Stimulated activated CD8-positive, alpha-beta memory T cell treated with anti-CD3 and anti-CD28 coated beads, Interleukin-12 subunit alpha, Interleukin-12 subunit beta, amount 100 ng/mL, for 4 hours (primary cell): ENCODE measurements around the gene HIGD1C.
A peak's percentile ranks its signal among the peaks of the same experiment; 100 is the strongest.
"Not testable (repeated sequence)": the region's sequence is repeated elsewhere in the genome, so short reads cannot be mapped to it uniquely, and the experiment has no call there.

ENCODE experiments used
- DNase-seq: peaks from one replicate; pipeline ENCODE4 v3.0.0-alpha.2; 2020; ENCODE audit warnings: low read depth

Gene HIGD1C

DNA sequence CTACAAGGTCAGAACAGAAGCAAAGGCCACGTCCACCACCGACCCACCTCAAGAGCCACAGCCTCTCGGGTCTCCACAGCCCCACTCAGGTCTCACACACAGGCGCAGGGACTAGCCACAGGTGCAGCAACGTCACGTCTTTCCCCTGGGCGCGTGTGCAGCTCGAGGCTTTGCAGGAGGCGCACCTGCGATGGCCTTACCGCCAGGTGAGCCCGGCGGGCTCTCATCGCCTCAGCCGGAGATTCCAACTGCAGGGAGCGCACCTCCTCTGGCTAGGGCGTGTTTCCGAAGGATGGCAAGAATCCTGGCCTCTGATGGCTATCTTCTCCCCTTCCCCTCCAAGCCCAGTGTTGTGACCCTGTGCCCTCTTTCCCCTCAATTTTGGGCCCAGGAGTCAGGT lies at the start of gene HIGD1C:
TSS of gene HIGD1C (plus strand) at position 35 of the 400 bp plus-strand sequence. CDS start 1,455 bp downstream, outside the sequence.
- DNase-seq: no peak

DNA sequence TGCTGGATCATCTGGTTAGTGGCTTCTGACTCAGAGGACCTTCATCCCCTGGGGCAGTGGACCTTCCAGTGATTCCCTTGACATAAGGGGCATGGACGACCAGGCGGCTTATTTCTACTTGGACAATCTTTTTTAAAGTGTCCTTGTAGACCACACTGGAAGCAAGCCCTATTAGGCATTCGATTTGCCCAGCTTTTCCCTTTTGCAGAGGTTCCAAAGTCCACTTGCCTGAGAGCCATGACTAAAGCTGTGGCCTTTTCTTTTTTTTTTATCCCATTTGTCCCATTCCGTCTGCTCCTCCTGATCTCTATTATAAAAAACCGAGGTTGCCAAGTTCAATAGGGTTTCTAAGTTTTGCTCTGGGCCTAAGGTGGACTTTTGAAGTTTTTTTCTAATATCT lies 43.9 kb upstream of the HIGD1C start:
- DNase-seq: not testable (repeated sequence)

DNA sequence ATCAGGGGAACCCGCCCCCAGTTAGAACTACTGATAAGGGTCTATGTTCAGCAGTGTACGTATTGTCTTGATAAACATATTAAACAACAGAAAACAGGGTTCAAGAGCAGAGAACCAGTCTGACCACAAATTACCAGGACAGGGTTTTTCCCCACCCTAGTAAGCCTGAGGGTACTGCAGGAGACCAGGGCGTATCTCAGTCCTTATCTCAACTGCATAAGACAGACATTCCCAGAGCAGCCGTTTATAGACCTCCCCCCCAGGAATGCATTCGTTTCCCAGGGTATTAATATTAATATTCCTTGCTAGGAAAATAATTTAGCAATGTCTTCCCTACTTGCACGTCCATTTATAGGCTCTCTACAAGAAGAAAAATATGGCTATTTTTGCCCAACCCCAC lies 40.0 kb upstream of the HIGD1C start:
- DNase-seq: not testable (repeated sequence)

DNA sequence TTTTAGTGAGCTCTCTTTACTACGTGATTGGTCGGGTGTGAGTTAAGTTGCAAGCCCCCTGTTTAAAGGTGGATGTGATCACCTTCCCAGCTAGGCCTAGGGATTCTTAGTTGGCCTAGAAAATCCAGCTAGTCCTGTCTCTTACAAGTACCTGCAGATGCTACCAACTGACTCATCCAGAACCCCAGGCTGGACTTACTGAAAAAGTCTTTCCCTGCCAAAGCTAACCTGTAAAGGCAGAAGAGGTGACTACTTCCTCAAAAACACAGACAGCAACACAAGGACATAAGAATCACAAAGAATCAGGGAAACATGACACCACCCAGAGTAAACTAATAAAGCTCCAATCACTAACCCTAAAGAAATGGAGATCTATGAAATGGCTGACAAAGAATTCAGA lies 39.1 kb upstream of the HIGD1C start:
- DNase-seq: no peak

DNA sequence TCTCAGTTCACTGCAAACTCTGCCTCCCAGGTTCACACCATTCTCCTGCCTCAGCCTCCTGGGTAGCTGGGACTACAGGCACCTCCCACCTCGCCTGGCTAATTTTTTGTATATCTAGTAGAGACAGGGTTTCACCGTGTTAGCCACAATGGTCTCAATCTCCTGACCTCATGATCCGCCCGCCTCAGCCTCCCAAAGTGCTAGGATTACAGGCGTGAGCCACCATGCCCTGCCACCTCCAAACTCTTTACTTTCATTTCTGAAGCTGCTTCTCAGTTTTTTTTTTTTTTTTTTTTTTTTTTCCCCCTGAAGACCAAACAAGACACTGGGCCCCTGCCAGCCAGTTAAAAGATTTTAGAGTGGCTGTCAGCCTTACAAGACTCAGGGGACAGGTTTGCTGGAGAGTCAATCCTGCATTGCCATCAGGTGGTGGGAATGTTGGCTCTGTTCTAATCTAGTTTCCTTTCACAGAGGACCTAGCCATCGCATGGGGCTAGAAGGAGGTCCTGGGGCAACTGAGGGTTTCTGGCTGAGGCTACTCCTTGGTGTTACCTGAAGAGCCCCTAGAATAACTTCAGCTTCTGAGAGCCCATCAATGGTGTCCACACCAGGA lies 37.4 kb upstream of the HIGD1C start:
- no peak for DNase-seq

DNA sequence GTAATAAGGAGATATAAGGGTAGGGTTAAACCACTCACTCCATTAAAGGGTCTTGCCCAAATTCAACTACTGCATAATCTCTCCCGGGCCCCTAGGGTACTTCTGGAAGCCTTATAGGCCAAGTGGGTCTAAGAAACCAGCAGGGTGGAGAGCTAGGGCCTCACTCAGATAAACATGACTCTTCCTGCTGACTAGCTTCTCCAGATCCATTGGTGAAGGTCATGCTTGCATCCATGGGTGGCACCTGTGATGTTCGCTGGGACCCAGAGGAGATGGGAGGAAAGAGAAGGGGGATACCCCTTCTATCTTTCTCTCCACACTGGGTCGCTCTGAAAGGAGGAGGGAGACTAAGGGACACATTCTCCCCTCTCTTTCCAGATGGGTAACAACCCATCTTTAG lies 36.1 kb upstream of the HIGD1C start:
- no peak for DNase-seq

DNA sequence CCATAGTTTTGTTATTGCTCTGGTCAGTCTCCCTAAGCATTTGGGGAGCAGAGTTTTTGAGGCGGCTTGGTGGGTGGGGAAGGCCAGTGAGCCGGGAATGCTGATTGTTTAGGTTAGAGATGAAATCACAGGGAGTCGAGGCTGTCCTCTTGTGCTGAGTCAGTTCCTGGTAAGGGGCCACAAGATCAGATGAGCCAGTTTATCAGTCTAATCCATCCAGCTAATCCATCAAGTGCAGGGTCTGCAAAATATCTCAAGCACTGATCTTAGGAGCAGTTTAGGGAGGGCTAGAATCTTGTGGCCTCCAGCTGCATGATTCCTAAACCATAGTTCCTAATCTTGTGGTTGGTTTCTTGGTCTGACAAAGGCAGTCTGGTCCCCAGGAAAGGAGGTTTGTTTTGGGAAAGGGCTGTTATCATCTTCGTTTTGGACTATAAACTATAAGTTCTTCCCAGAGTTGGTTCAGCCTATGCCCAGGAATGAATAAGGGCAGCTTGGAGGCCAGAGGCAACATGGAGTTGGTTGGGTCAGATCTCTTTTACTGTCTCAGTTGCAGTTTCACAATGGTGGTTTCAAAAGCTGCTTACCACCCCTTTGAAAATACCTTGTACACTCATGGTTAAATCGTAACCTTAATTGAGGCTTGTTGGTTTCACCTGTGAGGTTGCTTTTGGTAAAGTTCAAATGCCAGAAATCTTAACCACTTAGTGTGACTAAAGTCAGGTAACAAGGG lies 33.6 kb upstream of the HIGD1C start:
- DNase-seq: no peak

DNA sequence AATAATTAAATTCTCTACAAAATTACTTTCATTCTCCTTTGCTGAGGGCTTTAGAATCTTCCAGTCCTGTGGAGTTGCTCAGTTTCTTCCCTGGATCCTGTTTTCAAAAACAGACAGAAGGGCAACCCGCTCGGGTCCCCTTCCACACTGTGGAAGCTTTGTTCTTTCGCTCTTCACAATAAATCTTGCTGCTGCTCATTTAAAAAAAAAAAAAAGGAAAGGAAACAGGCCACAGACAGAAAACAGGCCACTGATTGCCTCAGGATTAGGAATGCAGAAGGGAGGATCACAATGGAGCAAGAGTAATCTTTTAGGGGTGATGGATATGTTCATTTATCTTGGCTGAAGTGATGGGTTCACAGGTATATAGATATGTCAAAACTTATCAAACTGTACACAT lies 29.5 kb upstream of the HIGD1C start:
- no peak for DNase-seq

DNA sequence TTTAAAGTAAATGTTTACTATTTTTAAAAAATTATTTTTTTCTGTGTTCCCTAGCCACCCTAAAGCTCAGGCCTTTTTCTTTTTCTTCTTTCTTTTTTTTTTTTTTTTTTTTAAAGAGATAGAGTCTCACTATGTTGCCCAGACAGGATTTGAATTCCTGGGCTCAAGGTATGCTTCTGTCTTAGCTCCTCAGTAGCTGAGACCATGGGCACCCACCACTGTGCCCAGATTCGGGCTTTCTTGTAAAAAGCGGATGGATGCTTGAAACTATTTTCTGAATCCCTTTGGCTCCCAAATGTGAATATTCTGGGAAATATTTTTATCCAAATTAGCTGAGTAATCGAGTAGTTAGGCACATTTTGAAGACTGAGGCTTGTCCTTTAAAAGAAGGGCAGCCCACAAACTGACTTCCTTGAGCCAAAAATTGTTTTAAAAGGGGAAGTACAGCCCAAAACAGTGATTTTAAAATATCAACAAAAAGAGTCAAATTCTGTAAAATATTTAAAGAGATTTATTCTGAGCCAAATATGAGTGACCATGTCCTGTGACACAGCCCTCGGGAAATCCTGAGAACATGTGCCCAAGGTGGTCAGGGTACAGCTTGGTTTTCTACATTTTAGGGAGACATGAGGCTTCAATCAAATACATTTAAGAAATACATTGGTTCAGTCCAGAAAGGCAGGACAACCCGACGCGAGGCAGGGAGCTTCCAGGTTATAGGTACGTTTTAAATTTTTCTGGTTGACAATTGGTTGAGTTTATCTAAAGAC lies 28.8 kb upstream of the HIGD1C start:
- DNase-seq: no peak

DNA sequence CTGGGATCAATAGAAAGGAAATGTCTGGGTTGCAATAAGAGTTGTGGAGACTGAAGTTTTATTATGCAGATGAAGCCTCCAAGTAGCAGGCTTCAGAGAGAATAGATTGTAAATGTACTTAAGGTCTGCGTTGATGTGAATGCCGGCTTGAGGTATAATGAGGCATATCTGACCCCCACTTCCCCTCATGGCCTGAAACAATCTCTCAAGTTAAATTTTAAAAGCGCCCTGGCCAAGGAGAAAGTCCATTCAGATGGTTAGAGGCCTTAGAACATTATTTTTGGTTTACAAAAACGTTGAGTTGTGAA lies 28.3 kb upstream of the HIGD1C start:
- no peak for DNase-seq

DNA sequence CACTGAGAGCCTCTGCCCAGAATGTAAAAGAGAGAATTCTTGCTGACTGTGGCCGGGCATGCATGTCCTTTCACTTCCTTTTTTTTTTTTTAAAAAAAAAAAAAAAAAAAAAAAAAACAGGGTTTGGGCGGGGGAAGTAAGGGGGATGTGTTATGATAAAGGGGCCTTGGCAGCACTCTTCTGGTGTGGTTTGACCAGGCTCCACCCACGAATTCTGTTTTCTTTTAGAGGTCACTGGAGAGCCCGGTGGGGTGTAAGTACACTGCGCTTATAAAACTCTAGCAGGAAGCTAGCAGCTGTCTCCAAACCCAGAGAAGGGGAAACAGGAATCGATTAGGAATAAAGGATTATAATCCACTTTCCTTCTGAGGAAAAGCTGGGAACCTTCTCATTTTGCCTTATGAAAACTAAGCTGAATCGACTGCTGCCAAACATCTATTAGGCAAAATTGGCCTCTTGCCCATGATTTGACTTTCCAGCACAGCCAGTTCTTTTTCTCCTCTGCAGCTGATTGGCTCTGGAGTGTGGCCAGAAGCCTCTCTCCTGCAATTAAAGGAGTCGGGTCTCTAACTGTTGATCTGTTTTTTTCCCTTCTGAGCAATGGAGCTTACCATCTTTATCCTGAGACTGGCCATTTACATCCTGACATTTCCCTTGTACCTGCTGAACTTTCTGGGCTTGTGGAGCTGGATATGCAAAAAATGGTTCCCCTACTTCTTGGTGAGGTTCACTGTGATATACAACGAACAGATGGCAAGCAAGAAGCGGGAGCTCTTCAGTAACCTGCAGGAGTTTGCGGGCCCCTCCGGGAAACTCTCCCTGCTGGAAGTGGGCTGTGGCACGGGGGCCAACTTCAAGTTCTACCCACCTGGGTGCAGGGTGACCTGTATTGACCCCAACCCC lies 27.7 kb upstream of the HIGD1C start:
- DNase-seq: peak; percentile 11

DNA sequence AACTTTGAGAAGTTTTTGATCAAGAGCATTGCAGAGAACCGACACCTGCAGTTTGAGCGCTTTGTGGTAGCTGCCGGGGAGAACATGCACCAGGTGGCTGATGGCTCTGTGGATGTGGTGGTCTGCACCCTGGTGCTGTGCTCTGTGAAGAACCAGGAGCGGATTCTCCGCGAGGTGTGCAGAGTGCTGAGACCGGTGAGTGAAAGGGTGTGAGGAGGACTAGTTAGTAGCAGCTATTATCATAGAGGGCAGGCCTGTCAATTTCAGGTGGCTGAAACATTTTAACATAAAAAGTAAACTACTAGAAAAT lies 27.0 kb upstream of the HIGD1C start:
- no peak for DNase-seq

DNA sequence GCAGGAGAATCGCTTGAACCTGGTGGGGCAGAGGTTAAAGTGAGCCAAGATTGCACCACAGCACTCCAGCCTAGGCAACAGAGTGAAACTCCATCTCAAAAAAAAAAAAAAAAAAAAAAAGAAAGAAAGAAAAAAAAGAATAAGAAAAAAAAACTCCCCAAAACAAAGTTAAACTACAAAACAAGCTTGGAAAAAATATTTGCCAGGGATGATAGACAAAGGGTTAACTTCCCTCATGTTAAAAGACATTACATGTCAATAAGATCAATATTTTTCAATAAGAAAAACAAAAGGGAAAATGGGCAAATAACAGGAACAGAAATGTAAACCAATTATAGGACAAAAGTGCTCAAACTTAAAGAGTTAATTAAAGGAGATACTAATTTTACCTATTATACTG lies 26.4 kb upstream of the HIGD1C start:
- no peak for DNase-seq

DNA sequence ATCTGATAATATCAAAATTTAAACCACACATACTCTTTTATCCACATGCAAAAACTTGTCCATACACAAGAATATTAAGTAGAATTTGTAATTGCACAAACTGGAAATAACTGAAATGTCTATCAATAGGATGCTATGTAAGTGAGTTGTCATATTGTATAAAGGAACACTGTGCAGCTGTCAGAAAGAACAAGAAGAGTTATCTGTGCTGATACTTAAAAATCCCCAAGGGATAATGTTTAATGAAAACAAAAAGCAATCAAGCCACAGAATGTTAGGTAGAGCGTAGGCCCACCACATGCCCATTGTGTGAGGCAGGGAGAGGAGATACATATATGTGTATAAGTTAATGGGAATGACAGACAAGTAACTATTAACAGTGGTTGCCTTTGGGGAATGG lies 25.9 kb upstream of the HIGD1C start:
- DNase-seq: no peak

DNA sequence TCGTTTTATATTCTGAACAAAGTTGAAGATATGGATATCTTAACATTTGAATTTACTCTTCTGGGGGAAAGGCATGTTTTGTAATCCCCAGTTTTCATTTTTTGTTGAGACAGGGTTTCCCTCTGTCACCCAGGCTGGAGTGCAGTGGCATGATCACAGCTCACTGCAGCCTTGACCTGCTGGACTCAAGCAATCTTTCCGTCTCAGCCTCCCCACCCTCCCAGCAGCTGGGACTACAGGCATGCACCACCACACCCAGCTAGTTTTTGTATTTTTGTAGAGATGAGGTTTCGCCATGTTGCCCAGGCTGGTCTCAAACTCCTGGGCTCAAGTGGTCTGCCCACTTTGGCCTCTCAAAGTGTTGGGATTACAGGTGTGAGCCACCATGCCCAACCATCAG lies 25.4 kb upstream of the HIGD1C start:
- DNase-seq: not testable (repeated sequence)

DNA sequence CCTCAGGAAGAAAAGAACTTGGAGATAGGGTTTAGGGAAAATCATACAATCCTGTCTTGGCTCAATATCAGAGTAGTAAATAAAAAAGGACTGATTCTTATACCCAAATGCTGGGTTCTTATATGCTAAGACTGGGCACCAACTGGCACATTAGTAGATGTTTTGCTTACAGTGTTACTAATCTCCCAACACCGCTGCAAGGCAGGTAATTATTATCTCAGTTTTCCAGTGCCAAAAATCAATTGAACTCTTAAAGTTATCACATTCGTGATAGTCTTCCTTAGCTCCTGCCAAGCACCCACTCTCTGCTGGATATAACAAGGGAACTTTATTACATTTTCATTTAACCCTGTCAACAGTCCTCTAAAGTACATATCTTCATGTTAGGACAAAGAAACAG lies 25.0 kb upstream of the HIGD1C start:
- no peak for DNase-seq

DNA sequence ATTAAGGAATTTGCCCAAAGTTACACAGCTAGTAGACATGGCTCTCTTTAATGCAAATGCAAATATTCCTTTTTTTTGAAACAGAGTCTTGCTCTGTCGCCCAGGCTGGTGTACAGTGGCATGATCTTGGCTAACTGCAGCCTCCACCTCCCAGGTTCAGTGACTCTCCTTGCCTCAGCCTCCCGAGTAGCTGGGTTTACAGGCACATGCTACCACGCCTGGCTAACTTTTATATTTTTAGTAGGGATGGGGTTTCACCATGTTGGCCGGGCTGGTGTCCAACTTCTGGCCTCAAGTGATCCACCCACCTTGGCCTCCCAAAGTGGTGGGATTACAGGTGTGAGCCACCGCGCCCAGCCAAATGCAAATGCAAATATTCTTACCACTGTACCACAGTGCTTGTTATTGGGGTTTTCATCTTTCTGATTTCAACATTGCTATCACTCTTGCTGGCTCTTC lies 24.5 kb upstream of the HIGD1C start:
- DNase-seq: no peak

DNA sequence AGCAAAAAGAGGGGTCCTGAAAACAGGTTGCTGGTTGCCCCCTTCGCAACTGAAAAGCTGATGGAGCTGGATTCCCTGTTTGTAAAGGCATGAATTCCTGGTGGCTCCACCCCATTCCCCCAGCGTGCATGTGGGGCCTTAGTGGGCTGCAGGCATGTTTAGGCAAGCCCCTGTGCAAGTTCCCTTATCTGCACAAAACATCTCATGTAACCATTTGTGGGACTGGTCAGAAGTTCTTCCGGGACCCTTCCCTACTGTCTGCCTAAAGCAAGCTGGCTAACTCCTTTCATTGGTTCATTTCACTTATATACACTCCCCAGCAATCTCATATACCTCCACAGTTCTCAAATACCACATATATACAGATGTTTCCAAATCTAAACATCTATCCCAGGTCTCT lies 24.0 kb upstream of the HIGD1C start:
- DNase-seq: no peak

DNA sequence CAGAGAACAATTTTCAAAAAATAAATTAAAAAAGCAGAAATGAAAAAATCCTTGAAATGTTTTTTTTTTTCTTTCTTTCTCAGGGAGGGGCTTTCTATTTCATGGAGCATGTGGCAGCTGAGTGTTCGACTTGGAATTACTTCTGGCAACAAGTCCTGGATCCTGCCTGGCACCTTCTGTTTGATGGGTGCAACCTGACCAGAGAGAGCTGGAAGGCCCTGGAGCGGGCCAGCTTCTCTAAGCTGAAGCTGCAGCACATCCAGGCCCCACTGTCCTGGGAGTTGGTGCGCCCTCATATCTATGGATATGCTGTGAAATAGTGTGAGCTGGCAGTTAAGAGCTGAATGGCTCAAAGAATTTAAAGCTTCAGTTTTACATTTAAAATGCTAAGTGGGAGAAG lies 22.5 kb upstream of the HIGD1C start:
- DNase-seq: no peak

DNA sequence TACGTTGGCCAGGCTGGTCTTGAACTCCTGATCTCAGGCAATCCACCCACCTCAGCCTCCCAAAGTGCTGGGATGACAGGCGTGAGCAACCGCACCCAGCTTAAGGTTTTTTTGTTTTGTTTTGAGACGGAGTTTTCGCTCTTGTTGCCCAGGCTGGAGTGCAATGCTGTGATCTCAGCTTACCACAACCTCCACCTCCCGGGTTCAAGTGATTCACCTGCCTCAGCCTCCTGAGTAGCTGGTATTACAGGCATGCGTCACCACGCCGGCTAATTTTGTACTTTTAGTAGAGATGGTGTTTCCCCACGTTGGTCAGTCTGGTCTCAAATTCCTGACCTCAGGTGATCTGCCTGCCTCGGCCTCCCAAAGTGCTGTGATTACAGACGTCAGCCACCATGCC lies 21.9 kb upstream of the HIGD1C start:
- not testable (repeated sequence) for DNase-seq

DNA sequence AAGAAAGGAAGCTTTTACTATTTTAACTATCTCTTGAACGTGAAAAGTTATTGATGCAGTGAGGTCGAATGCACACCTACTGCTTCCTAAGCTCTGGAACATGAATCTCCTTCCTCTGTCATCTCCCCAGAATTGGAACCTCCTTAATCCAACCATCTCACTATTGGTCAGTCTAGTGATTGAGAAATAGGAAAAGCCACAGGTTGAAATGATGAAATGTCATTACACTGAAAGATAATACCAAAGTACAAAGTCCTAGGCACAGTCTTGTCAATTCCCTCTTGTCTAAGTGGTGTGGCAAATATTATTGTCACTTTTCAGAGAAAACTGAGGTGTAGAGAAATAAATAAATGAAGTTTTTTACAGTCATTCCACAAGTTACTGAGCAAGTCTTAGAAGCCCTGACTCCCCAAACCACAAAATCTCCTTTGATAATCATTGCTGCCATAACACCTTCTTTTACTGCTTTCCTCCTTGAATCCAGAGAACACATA lies 19.5 kb upstream of the HIGD1C start:
- no peak for DNase-seq

DNA sequence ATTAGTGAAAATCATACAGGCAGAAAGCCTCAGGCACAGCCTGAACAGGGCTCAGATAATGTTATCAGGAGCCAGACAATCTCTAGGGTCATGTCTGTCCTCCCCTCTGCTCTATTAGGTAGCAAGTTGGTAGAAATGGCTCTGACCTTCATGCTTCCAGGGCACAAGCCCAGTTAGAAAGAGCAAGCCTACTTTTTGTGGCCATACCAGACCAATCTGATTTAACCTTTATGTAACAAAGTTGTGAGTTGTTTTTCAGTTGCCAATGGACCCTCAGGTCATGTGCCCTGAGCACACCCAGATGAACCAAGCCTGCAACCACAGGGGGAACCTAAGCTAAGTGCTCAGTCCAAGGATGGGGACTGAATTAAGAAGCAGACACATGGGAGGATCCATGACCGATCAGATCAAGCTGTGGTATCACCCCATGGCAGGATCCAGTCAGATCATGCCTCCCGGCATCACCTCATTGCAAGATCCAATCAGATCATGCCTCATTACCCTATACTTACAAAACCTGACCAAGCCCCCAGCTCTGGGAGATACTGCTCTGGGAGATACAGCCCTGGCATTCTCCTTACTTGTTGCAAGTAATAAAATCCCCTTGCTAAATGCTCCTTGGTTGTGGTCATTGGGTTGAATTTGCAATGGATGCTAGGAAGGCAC lies 18.8 kb upstream of the HIGD1C start:
- no peak for DNase-seq
